K562 (cell line): Measurements from ENCODE around the gene PRPSAP1. TPM values are rescaled to one million over a fixed set of nuclear protein-coding genes. Genes with fewer than 3 reads are reported as not detected.
A peak's percentile ranks its signal among the peaks of the same experiment; 100 is the strongest.

Experiments used
- ATF1 ChIP-seq, 2 experiments: fragments of 450-650 bp in 1 of 2; IDR thresholded peaks; 2 replicates each; pipeline ENCODE4 v1.6.1; 2016; ENCODE audit warnings: missing compliant biosample characterization in 1 of 2, missing genetic modification characterization in 1 of 2
- BRD9 ChIP-seq: fragments of 450-650 bp; IDR thresholded peaks from 2 replicates; pipeline ENCODE4 v1.6.1; 2018; ENCODE audit warnings: low read depth; ENCODE audit not compliant: partially characterized antibody
- CEBPG ChIP-seq, 3 experiments: fragments of 200-800 bp in 1 of 3; sonication (Bioruptor generic) in 1 of 3; sonication (generic) in 1 of 3; formaldehyde crosslinking in 1 of 3; IDR thresholded peaks in 2 of 3; conservative IDR thresholded peaks in 1 of 3; 2 replicates each; pipeline versions ENCODE4 v1.6.1 to v1.8.0; 2016 to 2022; ENCODE audit warnings: missing compliant biosample characterization in 2 of 3, missing genetic modification characterization in 2 of 3, mild to moderate bottlenecking in 1 of 3, missing genetic modification reagents in 1 of 3
- CHD1 ChIP-seq: fragments of 200-600 bp; sonication (generic); IDR thresholded peaks from one replicate; pipeline ENCODE4 v1.6.1; 2012; ENCODE audit warnings: mild to moderate bottlenecking, moderate library complexity, low read length, inconsistent platforms
- CREBBP ChIP-seq: IDR thresholded peaks from one replicate; pipeline ENCODE4 v1.6.1; 2012; ENCODE audit warnings: low read depth, mild to moderate bottlenecking, control low read depth, inconsistent platforms, low read length
- EP400 ChIP-seq: fragments of 450-650 bp; IDR thresholded peaks from 2 replicates; pipeline ENCODE4 v1.6.1; 2017; ENCODE audit warnings: antibody characterized with exemption, mild to moderate bottlenecking, moderate library complexity
- GTF2B ChIP-seq: IDR thresholded peaks from 2 replicates; pipeline ENCODE4 v1.6.1; 2011; ENCODE audit not compliant: insufficient read length; ENCODE audit errors: extremely low read depth
- HDAC8 ChIP-seq: fragments of 450-650 bp; IDR thresholded peaks from 2 replicates; pipeline ENCODE4 v1.6.1; 2016; ENCODE audit warnings: mild to moderate bottlenecking, missing genetic modification characterization, moderate library complexity, missing compliant biosample characterization
- HMGN3 ChIP-seq: IDR thresholded peaks from 2 replicates; pipeline ENCODE4 v1.6.1; 2011; ENCODE audit warnings: borderline replicate concordance, low read depth, mild to moderate bottlenecking, mixed read lengths, low read length; ENCODE audit not compliant: insufficient read length; ENCODE audit errors: extremely low read depth
- HNRNPH1 ChIP-seq: fragments of 200-400 bp; formaldehyde crosslinking; optimal IDR thresholded peaks from 2 replicates; pipeline ENCODE3; 2017; ENCODE audit warnings: low read depth, mild to moderate bottlenecking, low read length, moderate library complexity
- KDM5B ChIP-seq: fragments of 200-600 bp; sonication (generic); IDR thresholded peaks from 2 replicates; pipeline ENCODE4 v1.6.1; 2012; ENCODE audit warnings: low read depth, mild to moderate bottlenecking, moderate library complexity, low read length, control low read depth, inconsistent platforms; ENCODE audit not compliant: insufficient replicate concordance
- NCOA1 ChIP-seq: fragments of 450-650 bp; IDR thresholded peaks from 2 replicates; pipeline ENCODE4 v1.6.1; 2016; ENCODE audit warnings: low read depth
- POLR3A ChIP-seq: IDR thresholded peaks from 2 replicates; pipeline ENCODE4 v1.6.1; 2011; ENCODE audit warnings: borderline replicate concordance, mild to moderate bottlenecking, moderate library complexity; ENCODE audit not compliant: insufficient read length, insufficient read depth; ENCODE audit errors: extremely low read depth
- RBM34 ChIP-seq: fragments of 200-400 bp; formaldehyde crosslinking; IDR thresholded peaks from 2 replicates; pipeline ENCODE4 v1.6.1; 2018; ENCODE audit warnings: low read length, borderline replicate concordance; ENCODE audit not compliant: insufficient read depth
- SMARCA5 ChIP-seq: fragments of 450-650 bp; IDR thresholded peaks from 2 replicates; pipeline ENCODE4 v1.6.1; 2016
- XRCC3 ChIP-seq: fragments of 450-650 bp; IDR thresholded peaks from 2 replicates; pipeline ENCODE4 v1.6.1; 2017; ENCODE audit warnings: mild to moderate bottlenecking, moderate library complexity
- ZFP36 ChIP-seq: fragments of 150-350 bp; IDR thresholded peaks from 2 replicates; pipeline ENCODE4 v1.6.1; 2018; ENCODE audit warnings: low read length, low read depth; ENCODE audit not compliant: partially characterized antibody
- ZFPM2 ChIP-seq: fragments of 250-450 bp; sonication (Bioruptor Pico); IDR thresholded peaks from 2 replicates; pipeline ENCODE4 v1.5.1; 2022; ENCODE audit warnings: mild to moderate bottlenecking
- ZNF224 ChIP-seq: sonication (generic); formaldehyde crosslinking; IDR thresholded peaks from 2 replicates; pipeline ENCODE4 v1.8.0; 2022; ENCODE audit warnings: mild to moderate bottlenecking, missing genetic modification reagents
- ZNF408 ChIP-seq: fragments of 250-450 bp; sonication (Bioruptor Pico); IDR thresholded peaks from 2 replicates; pipeline ENCODE4 v1.4.0; 2020; ENCODE audit warnings: low read depth, mild to moderate bottlenecking, moderate library complexity
- ZNF449 ChIP-seq: fragments of 250-450 bp; sonication (Bioruptor Pico); IDR thresholded peaks from 2 replicates; pipeline ENCODE4 v1.8.0; 2022; ENCODE audit warnings: moderate library complexity, mild to moderate bottlenecking, inconsistent platforms
- ZNF780A ChIP-seq: fragments of 250-450 bp; sonication (Bioruptor Pico); IDR thresholded peaks from 2 replicates; pipeline ENCODE4 v1.5.0; 2021; ENCODE audit warnings: mild to moderate bottlenecking
- polyA plus RNA-seq, 8 experiments: library from polyadenylated mRNA; depleted of rRNA in 4 of 8; stranded (reverse) in 5 of 8; unstranded in 3 of 8; fragments of >200 nt; fragmentation: Nextera tagmentation in 2 of 8; fragmentation: Illumina TruSeq in 1 of 8; extraction: Ambion mirVana in 2 of 8; extraction: Trizol in 1 of 8; gene quantifications; 2 replicates each; pipeline versions ENCODE4 v1.2.1 to v1.2.3, GENCODE V29; 2011 to 2014; ENCODE audit warnings: inconsistent platforms in 1 of 8, missing spikeins in 1 of 8
- total RNA-seq, 7 experiments: library from RNA; depleted of rRNA in 6 of 7; stranded (reverse); fragments of >200 nt in 6 of 7; fragmentation: Illumina TruSeq in 2 of 7; extraction: Trizol in 2 of 7; gene quantifications; 2 replicates each; pipeline versions ENCODE4 v1.2.1 to v1.2.3, GENCODE V29; 2011 to 2021; ENCODE audit warnings: low replicate concordance in 1 of 7

The PRPSAP1 gene
- total and polyA plus RNA-seq, 9 of the 15 experiments (the other 6 are each of a cell fraction or from before 2014, with no cell fraction given): 21.9 to 77.1 (median 40.8) TPM

GRCh38 chr17:76274112-76274956 is 79.4 kb downstream of the PRPSAP1 start (continued):
- TF ChIP-seq HMGN3: no peak
- TF ChIP-seq BRD9: peak; percentile 96
- peak; percentile 88 for TF ChIP-seq ZFP36
- TF ChIP-seq XRCC3: no peak
- TF ChIP-seq ZNF224 (CRISPR knock-in tag): no peak
- TF ChIP-seq HNRNPH1: no peak
- TF ChIP-seq ZNF408: no peak
- no peak for TF ChIP-seq ZNF449 (CRISPR knock-in tag)
- TF ChIP-seq SMARCA5: peak; percentile 66; the same call in 1 of the 2 replicates
- no peak for TF ChIP-seq GTF2B
- no peak for TF ChIP-seq POLR3A
- no peak for TF ChIP-seq CREBBP
- no peak for TF ChIP-seq NCOA1
- no peak for TF ChIP-seq EP400
- no peak for TF ChIP-seq ATF1 (CRISPR knock-in tag; IDR thresholded peaks at IDR 0.05)
- no peak for TF ChIP-seq ATF1 (tag; IDR thresholded peaks at IDR 0.05)
- no peak for TF ChIP-seq KDM5B
- TF ChIP-seq HDAC8 (tag): no peak
- TF ChIP-seq CHD1: no peak
- TF ChIP-seq ZNF780A: no peak
- peak; percentile 37; the same call in 1 of the 2 replicates for TF ChIP-seq CEBPG (CRISPR knock-in tag; IDR thresholded peaks at IDR 0.05)
- TF ChIP-seq CEBPG (tag; conservative IDR thresholded peaks at IDR 0.05 in 1 of 2, IDR thresholded peaks at IDR 0.05 in 1 of 2): no peak
- no peak for TF ChIP-seq ZFPM2 (CRISPR knock-in tag)
- TF ChIP-seq RBM34: no peak
